Measurements from ENCODE around the gene CRK.
A peak's percentile ranks its signal among the peaks of the same experiment; 100 is the strongest.

CRK gene

GRCh38 chr17:1460233-1460632, 4.2 kb upstream of the CRK start:
- TF ChIP-seq FOXP2 (optimal IDR thresholded peaks at IDR 0.05; ENCODE audit: borderline replicate concordance, extremely low read depth, extremely low read length, insufficient read depth) (no peak), SIN3A (IDR thresholded peaks at IDR 0.05; ENCODE audit: borderline replicate concordance, insufficient read depth, low read length) (no peak), TAF1 (IDR thresholded peaks at IDR 0.05; ENCODE audit: borderline replicate concordance, insufficient read depth, low read length) (no peak), POLR2AphosphoS5 (IDR thresholded peaks at IDR 0.05; ENCODE audit: low read depth, low read length) (no peak)

GRCh38 chr17:1455291-1455796, 688 bp downstream of the CRK start:
- TF ChIP-seq SIN3A (IDR thresholded peaks at IDR 0.05; ENCODE audit: borderline replicate concordance, insufficient read depth, low read length): 0 out of 2 replicates have a peak, but pooled peaks have one; percentile 34
- TF ChIP-seq REST (IDR thresholded peaks at IDR 0.05; ENCODE audit: insufficient read depth in 1 of 2, low read depth in 2 of 2, low read length in 2 of 2): no peak

GRCh38 chr17:1454541-1454940, 1.5 kb downstream of the CRK start:
- TF ChIP-seq TAF1 (IDR thresholded peaks at IDR 0.05; ENCODE audit: borderline replicate concordance, insufficient read depth, low read length) (no peak), SIN3A (IDR thresholded peaks at IDR 0.05; ENCODE audit: borderline replicate concordance, insufficient read depth, low read length) (no peak), FOXP2 (optimal IDR thresholded peaks at IDR 0.05; ENCODE audit: borderline replicate concordance, extremely low read depth, extremely low read length, insufficient read depth) (no peak), POLR2AphosphoS5 (IDR thresholded peaks at IDR 0.05; ENCODE audit: low read depth, low read length) (no peak), REST (IDR thresholded peaks at IDR 0.05; ENCODE audit: insufficient read depth in 1 of 2, low read depth in 2 of 2, low read length in 2 of 2) (no peak)

GRCh38 chr17:1452836-1453235, 3.2 kb downstream of the CRK start:
- TF ChIP-seq TAF1 (IDR thresholded peaks at IDR 0.05; ENCODE audit: borderline replicate concordance, insufficient read depth, low read length): no peak

GRCh38 chr17:1449412-1449967, 6.5 kb downstream of the CRK start:
- TF ChIP-seq POLR2AphosphoS5 (IDR thresholded peaks at IDR 0.05; ENCODE audit: low read depth, low read length) (no peak), REST (IDR thresholded peaks at IDR 0.05; ENCODE audit: insufficient read depth in 1 of 2, low read depth in 2 of 2, low read length in 2 of 2) (no peak), TAF1 (IDR thresholded peaks at IDR 0.05; ENCODE audit: borderline replicate concordance, insufficient read depth, low read length) (no peak), FOXP2 (optimal IDR thresholded peaks at IDR 0.05; ENCODE audit: borderline replicate concordance, extremely low read depth, extremely low read length, insufficient read depth) (no peak), SIN3A (IDR thresholded peaks at IDR 0.05; ENCODE audit: borderline replicate concordance, insufficient read depth, low read length) (no peak)

- TF ChIP-seq SIN3A (IDR thresholded peaks at IDR 0.05; ENCODE audit: borderline replicate concordance, insufficient read depth, low read length) (0 out of 2 replicates have a peak, but pooled peaks have one; percentile 45), FOXP2 (optimal IDR thresholded peaks at IDR 0.05; ENCODE audit: borderline replicate concordance, extremely low read depth, extremely low read length, insufficient read depth) (no peak), REST (IDR thresholded peaks at IDR 0.05; ENCODE audit: insufficient read depth in 1 of 2, low read depth in 2 of 2, low read length in 2 of 2) (no peak), POLR2AphosphoS5 (IDR thresholded peaks at IDR 0.05; ENCODE audit: low read depth, low read length) (0 out of 2 replicates have a peak, but pooled peaks have one; percentile 36), TAF1 (IDR thresholded peaks at IDR 0.05; ENCODE audit: borderline replicate concordance, insufficient read depth, low read length) (no peak)
Observed at GRCh38 chr17:1447052-1447451, 9.0 kb downstream of the CRK start.
